Ureter (tissue), 1 donor: ENCODE results near the gene DLG2. TPM values are rescaled to one million over a fixed set of nuclear protein-coding genes. Genes with fewer than 3 reads are reported as not detected.

Source experiments
- DNase-seq: peaks from one replicate; pipeline ENCODE4 v3.0.0-alpha.2; 2020; ENCODE audit warnings: low spot score
- total RNA-seq: library from RNA; stranded (reverse); gene quantifications from one replicate; pipeline ENCODE4 v1.2.4, GENCODE V29; 2023
- donor health status: DM: yes; HTN: yes; CAD: no.

The DLG2 gene
- total RNA-seq, 1 donor from 2014 or later = 19.5 TPM

DNA sequence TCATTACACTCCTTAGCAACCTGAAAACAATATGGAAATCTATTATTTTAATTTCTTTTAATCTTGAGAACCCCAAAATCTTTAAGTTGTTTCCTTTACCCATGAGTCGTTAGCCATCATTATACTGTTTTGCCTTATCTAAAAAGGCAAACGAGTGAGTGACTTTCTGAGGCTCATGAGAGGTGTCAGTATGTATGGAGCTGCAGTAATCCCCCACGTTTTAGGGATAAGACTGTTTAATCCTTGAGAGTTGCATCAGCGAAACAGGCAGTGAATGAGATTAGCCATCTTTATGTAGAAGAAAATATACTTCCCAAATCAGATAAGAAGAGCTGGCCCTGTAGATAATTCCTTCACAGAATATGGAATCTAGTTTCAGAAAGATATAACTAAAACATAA lies 1147.0 kb downstream of the DLG2 start:
- no peak for DNase-seq

GRCh38 chr11:84476581-84476980 lies 1150.6 kb downstream of the DLG2 start:
- no peak for DNase-seq

DNA sequence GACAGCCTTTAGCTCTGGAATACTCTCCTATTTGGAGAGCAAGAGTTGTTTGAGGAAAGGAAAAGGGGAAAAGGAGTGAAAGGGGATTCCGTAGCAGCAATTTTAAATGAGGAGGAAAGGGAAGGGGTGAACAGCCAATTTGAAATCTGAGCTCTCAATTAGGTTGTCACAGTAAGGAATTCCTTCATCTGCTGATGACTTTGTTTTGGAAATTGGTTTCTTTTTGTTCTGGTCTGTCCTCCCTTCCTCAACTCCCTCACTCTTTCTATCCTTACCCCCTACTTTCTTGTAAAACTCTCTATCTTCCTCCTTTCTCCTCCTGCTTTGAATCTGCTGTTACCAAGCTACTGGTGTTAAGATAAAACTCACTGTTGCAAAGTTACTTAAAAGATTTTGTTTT lies 1155.6 kb downstream of the DLG2 start:
- DNase-seq = no peak

- DNase-seq = no peak
Measured at GRCh38 chr11:84468235-84468634, 1158.9 kb downstream of the DLG2 start.

GRCh38 chr11:84465040-84465439 lies 1162.1 kb downstream of the DLG2 start:
- no peak for DNase-seq

GRCh38 chr11:84455691-84456090 lies 1171.5 kb downstream of the DLG2 start:
- no peak for DNase-seq

- no peak for DNase-seq
Measured at GRCh38 chr11:84452211-84452610, 1174.9 kb downstream of the DLG2 start.

DNA sequence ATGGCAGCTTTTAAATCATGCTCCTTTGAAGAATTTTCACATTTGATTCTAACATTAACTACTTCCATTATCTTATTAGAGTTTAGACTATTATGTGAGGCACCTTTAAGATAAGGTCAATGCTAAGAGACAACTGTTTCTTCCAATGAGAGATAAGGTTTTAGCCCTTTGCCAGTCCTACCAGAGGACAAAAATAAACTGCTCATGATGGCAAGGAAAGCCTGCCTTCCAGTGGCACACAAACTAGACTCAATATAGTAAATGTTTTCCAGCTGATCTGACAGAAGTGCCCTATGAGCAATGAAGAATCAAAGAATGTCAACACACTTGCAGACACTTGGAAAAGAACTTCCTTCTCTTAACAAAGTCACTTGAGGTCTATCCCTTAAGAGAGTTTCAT lies 1188.6 kb downstream of the DLG2 start:
- no peak for DNase-seq

DNA sequence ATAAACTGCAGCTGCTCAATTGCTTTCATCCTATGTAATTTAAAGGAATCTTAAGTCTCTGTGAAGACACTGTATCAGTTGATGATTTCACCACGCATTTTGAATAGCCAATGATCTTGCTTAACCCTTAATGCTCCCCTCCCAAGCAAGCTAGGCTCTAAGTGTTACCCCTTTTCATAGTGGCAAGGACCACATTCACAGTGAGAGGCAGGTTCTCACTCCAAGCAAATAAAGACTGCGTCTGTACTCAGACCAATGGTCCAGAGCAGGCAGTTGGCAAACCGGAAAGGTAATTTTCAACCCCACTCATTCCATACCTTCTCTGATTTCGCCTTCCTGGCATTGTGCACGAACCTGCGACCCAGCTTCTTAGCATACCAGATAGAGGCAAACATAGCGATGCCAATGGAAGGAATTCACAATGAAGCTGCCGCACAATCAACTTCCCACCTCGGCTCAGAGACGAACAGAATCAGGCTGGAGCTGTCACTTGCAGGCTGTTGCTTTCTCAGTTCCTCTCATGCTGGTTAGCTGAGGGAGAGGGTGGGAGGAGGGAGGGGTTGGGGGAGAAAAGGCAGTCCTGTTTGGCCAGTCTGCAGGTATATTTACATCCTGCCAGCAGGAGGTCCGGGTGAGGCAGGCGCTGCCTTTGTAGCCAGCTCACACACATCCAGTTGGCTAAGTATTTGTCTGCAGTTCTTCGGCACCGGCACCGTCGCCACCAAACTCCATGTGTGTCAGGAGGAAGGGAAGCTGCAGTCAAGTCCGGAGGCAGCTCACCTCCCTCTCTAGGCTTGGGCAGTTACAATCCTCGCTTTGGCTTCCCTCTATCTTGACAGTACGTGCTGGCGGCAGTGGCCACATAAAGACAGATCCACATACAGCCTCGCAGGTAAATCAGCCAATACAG lies 1189.8 kb downstream of the DLG2 start:
- DNase-seq = peak; percentile 51

DNA sequence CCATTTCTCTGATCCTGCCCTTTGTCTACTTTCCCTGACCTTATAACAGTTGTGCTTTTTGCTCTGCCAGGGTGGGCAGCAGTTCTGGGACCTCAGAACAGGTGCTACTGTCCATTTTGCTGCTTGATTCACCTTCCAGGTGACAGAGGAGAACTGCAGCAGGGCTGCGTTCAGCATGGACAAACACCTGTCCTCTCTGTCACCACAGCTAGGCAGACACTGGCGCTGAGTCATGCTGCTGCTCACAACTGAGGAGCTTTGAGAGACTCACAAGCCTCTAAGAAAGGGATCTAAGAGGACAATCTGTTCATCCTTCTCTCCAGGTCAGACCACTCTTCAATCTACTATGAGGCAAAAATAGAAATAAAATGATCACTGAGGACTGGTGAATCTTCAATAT lies 1196.5 kb downstream of the DLG2 start:
- DNase-seq = no peak

- no peak for DNase-seq
Measured at GRCh38 chr11:84425673-84426072, 1201.5 kb downstream of the DLG2 start.

DNA sequence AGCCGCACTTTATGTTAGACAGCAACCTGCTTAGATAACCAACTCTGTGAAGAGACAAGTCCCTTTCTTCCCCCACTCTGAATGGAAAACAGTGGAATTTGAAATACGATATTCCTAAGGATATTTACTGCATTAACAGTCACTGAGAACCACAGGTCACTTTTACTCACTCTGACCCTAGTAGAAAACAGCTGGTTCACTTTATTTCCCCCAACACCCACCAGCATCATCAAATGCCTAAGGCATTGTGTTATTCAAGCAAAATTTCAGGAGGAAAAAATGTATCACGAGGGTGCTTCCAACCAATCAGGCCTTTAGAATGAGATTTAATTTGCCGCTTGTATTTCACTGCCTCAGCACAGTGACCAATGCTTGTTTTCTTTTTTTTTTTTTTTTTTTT lies 1206.9 kb downstream of the DLG2 start:
- no peak for DNase-seq

DNA sequence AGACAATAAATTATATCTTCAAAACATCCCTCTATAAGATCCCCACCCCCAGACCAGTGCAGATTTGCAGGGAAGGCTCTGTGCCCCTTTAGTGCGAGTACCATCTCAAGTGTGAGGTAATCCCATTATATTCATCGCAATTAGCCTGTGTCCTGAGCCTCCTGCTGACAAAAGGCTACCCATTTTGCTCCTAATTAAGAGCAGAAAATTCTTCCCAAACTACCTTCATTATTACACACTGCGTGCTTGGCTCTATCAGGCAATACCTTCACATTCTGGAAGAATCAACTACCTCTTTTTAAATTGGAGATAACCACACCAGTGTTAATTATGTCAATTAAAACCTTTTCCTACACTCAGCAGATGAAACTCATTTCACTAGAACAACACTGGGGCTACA lies 1207.5 kb downstream of the DLG2 start:
- DNase-seq = no peak

GRCh38 chr11:84414920-84415319 lies 1212.2 kb downstream of the DLG2 start:
- DNase-seq = no peak

GRCh38 chr11:84413549-84413948 lies 1213.6 kb downstream of the DLG2 start:
- DNase-seq = no peak

- no peak for DNase-seq
Measured at GRCh38 chr11:84412862-84413261, 1214.3 kb downstream of the DLG2 start.

DNA sequence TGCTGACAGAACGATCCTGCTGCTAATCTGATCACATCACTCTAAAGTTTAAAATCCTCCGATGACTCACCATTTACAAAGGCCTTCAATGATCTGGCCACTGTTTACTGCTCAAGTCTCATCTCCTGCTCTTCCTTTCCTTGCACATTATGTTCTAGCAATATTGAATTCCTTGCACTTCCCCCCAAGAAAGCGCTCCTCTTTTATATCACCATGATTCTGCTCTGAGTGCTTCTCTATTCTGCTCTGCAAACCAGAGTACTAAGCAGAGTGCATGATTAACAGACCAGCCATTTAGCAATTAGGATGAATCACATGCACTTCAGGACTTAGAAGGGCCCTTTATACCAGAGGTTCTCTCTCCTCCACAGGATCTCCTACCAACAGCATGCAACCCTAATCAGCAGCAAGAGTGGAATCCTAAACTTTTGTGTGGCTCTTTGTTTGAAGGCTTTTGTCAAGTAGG lies 1218.2 kb downstream of the DLG2 start:
- no peak for DNase-seq

DNA sequence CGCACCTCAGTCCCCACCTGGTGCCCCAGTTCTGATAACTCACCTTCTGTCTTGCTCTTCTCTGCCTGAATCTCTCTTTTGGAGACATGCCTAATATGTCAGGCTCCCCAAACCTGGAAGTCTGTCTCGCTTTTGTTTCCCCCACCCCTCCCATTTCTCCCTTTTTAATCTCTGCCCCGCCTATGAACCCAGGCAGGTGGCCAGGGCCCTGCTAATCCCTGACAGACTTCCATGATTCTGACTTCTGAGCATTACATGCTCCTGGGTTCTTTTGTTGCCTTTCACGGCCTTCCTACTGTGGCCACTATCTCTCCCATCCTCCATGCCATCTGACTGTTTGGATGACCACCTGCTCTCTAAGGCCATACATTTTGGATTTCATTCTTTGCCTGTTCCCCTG lies 1220.1 kb downstream of the DLG2 start:
- DNase-seq = no peak

- DNase-seq = no peak
Measured at GRCh38 chr11:84398017-84398626, 1229.0 kb downstream of the DLG2 start.

GRCh38 chr11:84396521-84396920 lies 1230.6 kb downstream of the DLG2 start:
- DNase-seq = no peak

GRCh38 chr11:84390441-84391078 lies 1236.6 kb downstream of the DLG2 start:
- DNase-seq = no peak

DNA sequence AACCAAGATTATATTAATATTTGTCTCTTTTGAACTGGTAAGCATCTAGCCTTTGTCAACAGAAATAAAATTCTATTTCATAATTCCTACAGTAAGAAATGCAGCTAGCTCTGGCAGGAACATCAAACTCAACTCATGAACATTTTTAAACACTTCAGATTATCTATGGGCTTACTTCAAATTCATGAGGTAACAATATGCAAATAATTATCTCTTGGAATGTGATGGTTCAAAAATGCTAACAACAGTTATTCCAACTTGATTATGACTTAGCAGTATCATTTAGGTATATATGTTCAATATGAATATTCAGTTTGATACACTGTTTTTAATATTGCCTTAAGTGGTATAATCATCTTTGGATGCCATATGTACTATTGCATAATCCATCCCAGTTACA lies 1237.4 kb downstream of the DLG2 start:
- no peak for DNase-seq

GRCh38 chr11:84384731-84385130 lies 1242.4 kb downstream of the DLG2 start:
- DNase-seq = peak; percentile 45
